Measurements from ENCODE around the gene MLANA. TPM values are rescaled to one million over a fixed set of nuclear protein-coding genes. Genes with fewer than 3 reads are reported as not detected.

MLANA gene
- total RNA-seq, 1 donor from 2014 or later: not detected

GRCh38 chr9:5920860-5921328 lies 30.2 kb downstream of the MLANA start:
- Histone ChIP-seq H3K9me3 (ENCODE audit: insufficient read depth, low read depth, low read length) (no peaks in the 10 kb centered on the region), H2AFZ (ENCODE audit: low read depth, low read length) (no peak overlapping the region), H3K4me3 (ENCODE audit: insufficient read depth, low read depth, low read length) (no peak overlapping the region), H3K4me1 (ENCODE audit: insufficient read depth, low read length) (no peaks in the 10 kb centered on the region), H3K4me2 (ENCODE audit: low read length) (no peak overlapping the region), H3K79me2 (ENCODE audit: insufficient read depth, low read length) (no peaks in the 10 kb centered on the region), H4K20me1 (ENCODE audit: insufficient read depth, low read length) (no peaks in the 10 kb centered on the region), H3K27me3 (ENCODE audit: insufficient read depth, low read length) (no peaks in the 10 kb centered on the region), H3K9ac (ENCODE audit: low read length) (no peak overlapping the region), H3K36me3 (ENCODE audit: insufficient read depth, low read length) (peaks cover 21% of the 10 kb centered on the region), H3K27ac (ENCODE audit: low read depth, low read length) (no peak overlapping the region)
- Mint-ChIP-seq H3K27me3 (ENCODE audit: low read depth, unreplicated experiment) (no peaks in the 10 kb centered on the region), H3K4me1 (ENCODE audit: low read depth, unreplicated experiment) (peaks cover 16% of the 10 kb centered on the region), H3K27ac (ENCODE audit: unreplicated experiment) (no peak overlapping the region), H3K9me3 (ENCODE audit: unreplicated experiment) (no peaks in the 10 kb centered on the region), H3K4me3 (ENCODE audit: unreplicated experiment) (no peak overlapping the region), H3K36me3 (ENCODE audit: low read depth, unreplicated experiment) (peaks cover 9% of the 10 kb centered on the region)
- DNase-seq (ENCODE audit: low read depth): peak; percentile 13
- no peak for TF ChIP-seq CTCF (IDR thresholded peaks at IDR 0.05; ENCODE audit: insufficient read depth, low read depth, low read length)
- TF ChIP-seq EZH2 (IDR thresholded peaks at IDR 0.05; ENCODE audit: insufficient read depth, low read length): no peak
- no peak for FAIRE-seq

GRCh38 chr9:5922192-5922591 lies 31.5 kb downstream of the MLANA start:
- FAIRE-seq: no peak
- Mint-ChIP-seq H3K36me3 (ENCODE audit: low read depth, unreplicated experiment) (peaks cover 9% of the 10 kb centered on the region), H3K9me3 (ENCODE audit: unreplicated experiment) (no peaks in the 10 kb centered on the region), H3K27ac (ENCODE audit: unreplicated experiment) (no peak overlapping the region), H3K4me3 (ENCODE audit: unreplicated experiment) (no peak overlapping the region), H3K4me1 (ENCODE audit: low read depth, unreplicated experiment) (peaks cover 16% of the 10 kb centered on the region), H3K27me3 (ENCODE audit: low read depth, unreplicated experiment) (no peaks in the 10 kb centered on the region)
- no peak overlapping the region for H3K4me2 ChIP-seq (ENCODE audit: low read length)
- no peaks in the 10 kb centered on the region for H3K4me1 ChIP-seq (ENCODE audit: insufficient read depth, low read length)
- no peak overlapping the region for H3K4me3 ChIP-seq (ENCODE audit: insufficient read depth, low read depth, low read length)
- no peak overlapping the region for H3K9ac ChIP-seq (ENCODE audit: low read length)
- peaks cover 21% of the 10 kb centered on the region for H3K36me3 ChIP-seq (ENCODE audit: insufficient read depth, low read length)
- H4K20me1 ChIP-seq (ENCODE audit: insufficient read depth, low read length): no peaks in the 10 kb centered on the region
- no peaks in the 10 kb centered on the region for H3K79me2 ChIP-seq (ENCODE audit: insufficient read depth, low read length)
- H3K27ac ChIP-seq (ENCODE audit: low read depth, low read length): no peak overlapping the region
- DNase-seq (ENCODE audit: low read depth): no peak
- no peaks in the 10 kb centered on the region for H3K27me3 ChIP-seq (ENCODE audit: insufficient read depth, low read length)
- no peaks in the 10 kb centered on the region for H3K9me3 ChIP-seq (ENCODE audit: insufficient read depth, low read depth, low read length)
- H2AFZ ChIP-seq (ENCODE audit: low read depth, low read length): no peak overlapping the region
- TF ChIP-seq CTCF (IDR thresholded peaks at IDR 0.05; ENCODE audit: insufficient read depth, low read depth, low read length) (no peak), EZH2 (IDR thresholded peaks at IDR 0.05; ENCODE audit: insufficient read depth, low read length) (no peak)

- Mint-ChIP-seq H3K36me3 (ENCODE audit: low read depth, unreplicated experiment) (peaks cover 3% of the 10 kb centered on the region), H3K4me1 (ENCODE audit: low read depth, unreplicated experiment) (peaks cover 6% of the 10 kb centered on the region), H3K9me3 (ENCODE audit: unreplicated experiment) (no peaks in the 10 kb centered on the region), H3K4me3 (ENCODE audit: unreplicated experiment) (no peak overlapping the region), H3K27ac (ENCODE audit: unreplicated experiment) (no peak overlapping the region), H3K27me3 (ENCODE audit: low read depth, unreplicated experiment) (no peaks in the 10 kb centered on the region)
- no peak for FAIRE-seq
- DNase-seq (ENCODE audit: low read depth): no peak
- Histone ChIP-seq H3K4me1 (ENCODE audit: insufficient read depth, low read length) (no peaks in the 10 kb centered on the region), H3K36me3 (ENCODE audit: insufficient read depth, low read length) (no peaks in the 10 kb centered on the region), H3K4me3 (ENCODE audit: insufficient read depth, low read depth, low read length) (no peak overlapping the region), H3K79me2 (ENCODE audit: insufficient read depth, low read length) (no peaks in the 10 kb centered on the region), H3K9ac (ENCODE audit: low read length) (no peak overlapping the region), H3K9me3 (ENCODE audit: insufficient read depth, low read depth, low read length) (no peaks in the 10 kb centered on the region), H2AFZ (ENCODE audit: low read depth, low read length) (no peak overlapping the region), H3K27ac (ENCODE audit: low read depth, low read length) (no peak overlapping the region), H4K20me1 (ENCODE audit: insufficient read depth, low read length) (no peaks in the 10 kb centered on the region), H3K4me2 (ENCODE audit: low read length) (no peak overlapping the region), H3K27me3 (ENCODE audit: insufficient read depth, low read length) (no peaks in the 10 kb centered on the region)
- TF ChIP-seq EZH2 (IDR thresholded peaks at IDR 0.05; ENCODE audit: insufficient read depth, low read length): no peak
- TF ChIP-seq CTCF (IDR thresholded peaks at IDR 0.05; ENCODE audit: insufficient read depth, low read depth, low read length): no peak
Observed at GRCh38 chr9:5931657-5932056, 41.0 kb downstream of the MLANA start.

All from astrocyte (in vitro differentiated cells and primary cell).